Stimulated activated CD4-positive, alpha-beta T cell treated with anti-CD3 and anti-CD28 coated beads, Interleukin-12 subunit alpha, Interleukin-12 subunit beta, amount 100 ng/mL, for 24 hours (primary cell): ENCODE data around the gene EIF5A.
"Not testable (repeated sequence)": the region's sequence is repeated elsewhere in the genome, so short reads cannot be mapped to it uniquely, and the experiment has no call there.

Experiments
- DNase-seq, 2 experiments: peaks; one replicate each; pipeline ENCODE4 v3.0.0-alpha.2; 2020; ENCODE audit warnings: low read depth in 2 of 2

Gene EIF5A

DNA sequence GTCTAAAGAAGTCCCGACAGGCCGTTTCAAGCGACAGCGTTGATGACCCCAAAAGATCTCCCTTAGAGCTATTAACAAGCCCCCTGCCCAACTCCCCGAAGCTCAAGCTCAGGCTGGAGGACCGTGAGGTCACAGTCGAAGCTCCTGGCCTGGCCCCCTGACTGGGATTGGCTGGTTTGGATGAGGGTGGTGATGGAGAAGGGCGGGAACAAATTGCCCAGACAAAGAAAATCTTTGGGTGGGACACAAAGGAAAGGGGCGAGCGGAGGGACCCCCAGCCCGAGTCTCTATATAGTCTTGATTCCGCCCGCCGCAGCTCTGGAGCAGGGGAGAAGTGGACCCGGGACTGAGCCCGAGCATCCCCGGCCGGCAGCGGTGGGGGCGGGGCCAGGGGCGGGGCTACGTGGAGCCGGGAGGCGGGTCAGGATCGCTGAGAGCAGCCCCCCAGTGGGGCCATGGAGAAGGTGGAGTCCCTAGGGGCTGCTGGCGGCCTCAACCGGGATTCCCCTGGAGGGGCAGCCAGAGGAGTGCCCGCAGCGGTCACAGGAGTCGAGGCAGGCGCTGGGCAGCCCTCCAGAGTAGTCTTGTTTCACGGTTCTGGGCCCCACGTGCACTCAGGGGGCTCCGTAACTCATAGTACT lies 22.7 kb downstream of the EIF5A start:
- peak; percentile 57 to 75 for DNase-seq

DNA sequence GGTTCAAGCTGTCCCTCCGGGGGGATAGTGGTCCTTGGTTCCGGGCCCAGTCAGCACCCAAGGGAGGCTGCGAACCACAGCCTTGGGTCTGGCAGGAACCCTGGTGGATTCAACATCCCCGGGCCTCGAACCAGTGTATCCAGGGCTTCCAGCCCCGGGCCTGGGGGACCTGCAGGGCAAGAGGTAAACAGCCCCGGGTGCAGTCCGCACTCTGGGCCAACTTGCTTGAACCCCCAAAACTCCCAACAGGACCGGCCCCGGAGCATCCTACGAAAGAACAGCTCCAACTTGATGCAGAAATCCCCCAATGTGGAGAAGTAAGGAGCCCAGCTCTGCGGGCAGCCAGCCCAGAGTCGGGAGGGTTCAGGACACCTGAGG lies 23.2 kb downstream of the EIF5A start:
- DNase-seq = no peak

DNA sequence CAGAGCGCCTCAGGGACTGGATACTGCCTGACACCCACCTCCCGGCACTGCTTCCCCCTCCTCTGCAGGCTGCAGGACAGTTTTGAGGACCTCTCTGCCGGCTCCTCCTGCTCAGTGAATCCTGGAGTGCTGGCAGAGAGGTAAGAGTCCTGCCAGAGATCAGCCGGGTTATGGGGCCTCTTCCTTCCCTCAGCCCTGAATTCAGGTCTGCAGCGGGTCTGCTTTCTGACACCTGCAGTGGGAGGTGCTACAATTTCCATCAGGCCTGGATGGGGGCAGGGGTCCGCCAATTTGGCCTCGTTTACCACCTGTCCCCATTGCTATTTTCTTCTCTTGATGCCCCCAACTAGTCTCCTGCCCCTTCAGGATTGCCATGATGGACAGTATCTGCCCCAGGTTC lies 24.7 kb downstream of the EIF5A start:
- no peak for DNase-seq

DNA sequence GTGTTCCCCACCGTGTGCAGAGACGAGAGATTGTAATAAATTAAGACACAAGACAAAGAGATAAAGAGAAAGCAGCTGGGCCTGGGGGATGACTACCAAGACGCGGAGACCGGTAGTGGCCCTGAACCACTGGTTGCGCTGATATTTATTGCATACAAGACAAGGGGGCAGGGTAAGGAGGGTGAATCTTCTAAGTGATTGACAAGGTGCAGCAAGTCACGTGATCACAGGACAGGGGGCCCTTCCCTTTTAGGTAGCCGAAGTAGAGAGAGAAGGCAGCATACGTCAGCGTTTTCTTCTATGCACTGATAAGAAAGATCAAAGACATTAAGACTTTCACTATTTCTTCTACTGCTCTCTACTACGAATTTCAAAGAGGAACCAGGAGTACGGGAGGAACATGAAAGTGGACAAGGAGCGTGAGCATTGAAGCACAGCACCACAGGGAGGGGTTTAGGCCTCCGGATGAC lies 25.2 kb downstream of the EIF5A start:
- DNase-seq = not testable (repeated sequence)

DNA sequence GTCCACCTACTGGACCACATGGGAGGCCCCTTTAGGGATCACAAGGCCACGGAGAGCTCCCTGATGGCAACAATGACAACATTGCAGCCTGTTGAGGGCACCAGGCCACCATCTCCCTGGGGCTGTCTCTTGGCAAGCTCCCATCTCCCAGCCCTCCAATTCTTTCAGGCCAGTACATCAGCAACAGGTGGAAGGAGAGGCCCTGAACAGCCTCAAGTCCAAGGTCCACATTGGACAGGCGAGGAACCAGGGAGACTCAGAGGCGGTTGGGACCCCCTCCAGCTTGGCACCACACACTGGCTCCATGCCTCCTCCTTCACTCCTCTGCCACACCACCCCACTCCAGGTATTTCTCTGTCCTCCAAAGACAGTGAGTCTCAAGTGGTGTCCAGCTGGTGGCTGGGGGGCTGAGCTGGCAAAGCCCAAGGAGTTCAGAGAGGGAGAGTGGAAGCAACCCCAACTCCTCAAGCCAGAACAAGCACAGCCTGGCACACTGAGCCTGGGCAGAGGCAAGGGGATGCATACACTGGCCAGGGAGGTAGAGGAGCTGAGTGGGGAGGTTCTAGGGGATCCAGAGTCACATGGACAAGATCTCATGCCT lies 27.6 kb downstream of the EIF5A start:
- DNase-seq = no peak

DNA sequence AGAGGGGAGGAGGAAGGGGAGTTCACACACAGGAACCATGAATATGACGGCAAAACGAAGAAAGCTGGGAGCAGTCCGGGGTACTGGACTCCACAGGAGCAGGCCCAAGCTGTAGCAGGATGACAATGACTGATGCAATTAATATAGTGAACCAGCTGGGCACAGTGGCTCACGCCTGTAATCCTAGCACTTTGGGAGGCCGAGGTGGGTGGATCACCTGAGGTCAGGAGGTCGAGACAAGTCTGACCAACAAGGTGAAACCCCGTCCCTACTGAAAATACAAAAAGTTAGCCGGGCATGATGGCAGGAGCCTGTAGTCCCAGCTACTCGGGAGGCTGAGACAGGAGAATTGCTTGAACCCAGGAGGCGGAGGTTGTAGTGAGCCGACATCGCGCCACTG lies 28.3 kb downstream of the EIF5A start:
- DNase-seq = not testable (repeated sequence)

DNA sequence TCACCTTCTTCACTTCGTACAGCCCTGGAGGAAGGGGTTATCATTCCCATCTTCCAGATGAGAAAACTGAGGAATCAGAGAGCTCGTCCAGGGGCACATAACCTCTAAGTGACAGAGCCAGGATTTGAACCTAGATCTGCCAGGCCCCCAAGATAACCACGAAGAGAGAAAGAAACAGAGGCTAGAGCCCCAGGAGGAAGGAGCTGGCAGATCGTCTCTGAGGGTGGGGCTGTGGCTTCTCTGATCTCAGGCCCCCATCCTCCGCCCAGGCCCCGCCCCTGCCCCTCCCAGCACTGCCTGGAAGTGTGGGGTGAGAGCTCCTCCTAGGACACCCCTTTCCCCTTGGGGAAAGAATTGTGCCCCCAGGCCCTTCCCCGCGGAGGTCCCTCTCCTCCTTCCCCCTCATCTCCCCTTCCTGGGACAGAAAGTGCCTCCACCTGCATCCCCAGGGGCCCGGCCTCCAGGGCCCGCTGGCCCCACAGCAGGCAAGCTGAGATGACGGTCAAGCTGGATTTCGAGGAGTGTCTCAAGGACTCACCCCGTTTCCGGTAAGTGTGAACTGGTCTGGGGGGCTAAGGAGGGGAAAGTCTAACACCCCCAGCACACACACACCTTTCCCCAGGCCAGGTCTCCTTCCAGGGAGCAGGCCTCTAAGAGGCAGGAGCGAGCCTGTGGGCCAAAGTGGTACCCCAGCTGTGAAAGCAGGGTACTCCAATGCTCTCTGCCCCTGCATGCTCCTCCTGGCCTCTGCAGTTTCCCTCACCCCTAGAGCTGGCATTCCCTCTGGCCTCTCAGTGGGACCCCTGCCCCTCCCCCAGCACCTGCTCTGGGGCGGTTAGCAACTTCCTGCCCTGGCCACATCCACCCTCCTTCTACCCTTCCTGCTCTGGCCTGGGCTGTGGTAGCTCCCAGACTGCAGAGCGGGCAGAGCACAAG lies 29.1 kb downstream of the EIF5A start, which contains the start of gene ACAP1:
ACAP1 (plus strand) TSS at position 290 of the 936 bp plus-strand sequence; CDS start at position 496, 206 bp downstream.
- peak; percentile 70 to 91 for DNase-seq

DNA sequence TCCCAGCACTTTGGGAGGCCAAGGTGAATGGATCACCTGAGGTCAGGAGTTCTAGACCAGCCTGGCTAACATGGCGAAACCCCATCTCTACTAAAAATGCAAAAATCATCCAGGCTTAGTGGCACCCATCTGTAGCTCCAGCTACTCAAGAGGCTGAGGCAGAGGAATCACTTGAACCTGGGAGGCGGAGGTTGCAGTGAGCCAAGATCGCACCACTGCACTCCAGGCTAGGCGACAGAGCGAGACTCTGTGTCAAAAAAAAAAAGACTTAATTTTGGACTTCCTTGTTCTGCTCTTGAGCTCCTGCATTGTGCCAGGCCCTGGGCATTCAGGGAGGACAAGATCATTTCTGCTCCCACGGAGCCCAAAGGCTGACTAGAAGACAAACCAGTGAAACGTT lies 30.2 kb downstream of the EIF5A start:
- not testable (repeated sequence) for DNase-seq

DNA sequence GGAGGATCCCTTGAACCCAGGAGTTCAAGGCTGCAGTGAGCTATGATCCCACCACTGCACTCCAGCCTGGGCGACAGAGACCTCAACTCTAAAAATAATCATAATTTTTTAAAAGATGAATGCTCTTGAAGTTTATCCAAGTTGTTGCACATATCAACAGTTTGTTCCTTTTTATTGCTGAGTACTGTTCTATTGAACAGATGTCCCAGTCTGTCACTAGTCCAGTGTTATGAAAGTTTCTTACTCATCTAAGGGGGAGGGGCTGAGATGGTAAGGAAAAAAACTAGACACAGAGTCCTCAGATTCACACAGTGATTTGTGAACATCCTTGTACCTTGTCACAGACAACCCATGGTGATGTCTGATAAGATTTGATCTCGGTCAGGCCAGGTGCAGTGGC lies 32.8 kb downstream of the EIF5A start:
- no peak for DNase-seq

DNA sequence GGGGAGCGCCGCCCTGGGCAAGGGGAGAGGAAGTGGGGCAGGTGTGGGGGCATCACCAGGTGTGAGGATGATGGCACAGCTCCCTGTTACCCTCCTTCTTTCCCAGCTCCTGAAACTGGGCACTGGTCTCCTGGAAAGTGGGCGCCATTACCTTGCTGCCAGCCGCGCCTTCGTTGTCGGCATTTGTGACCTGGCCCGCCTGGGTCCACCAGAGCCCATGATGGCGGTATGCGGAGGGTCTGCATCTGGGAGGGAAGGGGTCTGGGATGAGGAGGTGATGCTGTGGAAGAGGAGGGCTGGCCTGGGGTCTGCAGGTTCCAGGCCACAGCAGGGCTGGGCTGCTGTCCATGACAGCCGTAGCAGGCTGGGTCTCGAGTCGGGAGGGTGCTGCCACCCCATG lies 34.4 kb downstream of the EIF5A start:
- no peak for DNase-seq

DNA sequence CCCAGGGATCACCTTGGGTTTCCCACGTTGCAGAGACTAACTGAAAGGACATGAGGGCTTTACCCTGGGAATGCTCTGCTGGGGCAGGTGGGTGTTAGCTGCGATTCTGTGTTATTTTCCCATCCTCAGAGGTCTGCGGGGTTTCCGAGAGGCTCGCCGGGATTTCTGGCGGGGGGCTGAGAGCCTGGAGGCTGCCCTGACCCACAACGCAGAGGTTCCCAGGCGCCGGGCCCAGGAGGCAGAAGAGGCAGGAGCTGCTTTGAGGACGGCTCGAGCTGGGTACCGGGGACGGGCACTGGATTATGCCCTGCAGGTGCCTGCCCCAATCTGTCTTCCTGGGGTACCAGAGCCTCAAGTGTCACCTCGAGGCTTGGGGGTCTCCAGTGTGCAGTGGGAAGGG lies 35.8 kb downstream of the EIF5A start:
- DNase-seq = no peak

DNA sequence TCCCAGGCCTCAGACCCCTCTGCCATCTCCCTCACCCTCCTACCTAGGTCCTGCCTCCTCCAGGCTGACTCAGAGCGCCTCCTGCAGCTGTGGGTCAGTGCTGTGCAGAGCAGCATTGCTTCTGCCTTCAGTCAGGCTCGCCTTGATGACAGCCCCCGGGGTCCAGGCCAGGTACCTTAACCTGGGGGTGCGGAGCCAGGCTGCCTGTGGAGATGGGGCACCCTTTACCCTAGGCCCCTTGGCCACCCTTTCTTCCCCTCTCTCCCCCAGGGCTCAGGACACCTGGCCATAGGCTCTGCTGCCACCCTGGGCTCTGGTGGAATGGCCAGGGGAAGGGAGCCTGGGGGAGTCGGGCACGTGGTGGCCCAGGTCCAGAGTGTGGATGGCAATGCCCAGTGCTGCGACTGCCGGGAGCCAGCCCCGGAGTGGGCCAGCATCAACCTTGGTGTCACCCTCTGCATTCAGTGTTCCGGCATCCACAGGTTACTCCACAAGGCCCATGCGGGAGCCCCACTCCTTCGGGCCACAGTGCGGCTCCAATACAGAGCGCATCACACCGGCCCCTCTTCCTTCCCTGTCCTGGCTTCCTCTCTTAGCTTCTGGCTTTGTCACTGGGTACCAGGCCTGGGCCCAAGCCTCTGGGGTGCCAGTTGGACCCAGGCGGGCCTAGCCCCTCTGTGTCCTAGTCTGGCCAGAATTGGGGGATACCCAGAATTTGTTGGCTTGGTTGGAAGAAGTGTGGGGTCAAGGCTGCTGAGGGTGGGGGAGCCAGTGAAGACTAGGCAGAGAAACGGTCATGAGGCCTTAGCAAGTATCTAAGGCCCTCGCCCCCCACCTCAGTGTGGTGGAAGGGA lies 39.6 kb downstream of the EIF5A start:
- DNase-seq = no peak

DNA sequence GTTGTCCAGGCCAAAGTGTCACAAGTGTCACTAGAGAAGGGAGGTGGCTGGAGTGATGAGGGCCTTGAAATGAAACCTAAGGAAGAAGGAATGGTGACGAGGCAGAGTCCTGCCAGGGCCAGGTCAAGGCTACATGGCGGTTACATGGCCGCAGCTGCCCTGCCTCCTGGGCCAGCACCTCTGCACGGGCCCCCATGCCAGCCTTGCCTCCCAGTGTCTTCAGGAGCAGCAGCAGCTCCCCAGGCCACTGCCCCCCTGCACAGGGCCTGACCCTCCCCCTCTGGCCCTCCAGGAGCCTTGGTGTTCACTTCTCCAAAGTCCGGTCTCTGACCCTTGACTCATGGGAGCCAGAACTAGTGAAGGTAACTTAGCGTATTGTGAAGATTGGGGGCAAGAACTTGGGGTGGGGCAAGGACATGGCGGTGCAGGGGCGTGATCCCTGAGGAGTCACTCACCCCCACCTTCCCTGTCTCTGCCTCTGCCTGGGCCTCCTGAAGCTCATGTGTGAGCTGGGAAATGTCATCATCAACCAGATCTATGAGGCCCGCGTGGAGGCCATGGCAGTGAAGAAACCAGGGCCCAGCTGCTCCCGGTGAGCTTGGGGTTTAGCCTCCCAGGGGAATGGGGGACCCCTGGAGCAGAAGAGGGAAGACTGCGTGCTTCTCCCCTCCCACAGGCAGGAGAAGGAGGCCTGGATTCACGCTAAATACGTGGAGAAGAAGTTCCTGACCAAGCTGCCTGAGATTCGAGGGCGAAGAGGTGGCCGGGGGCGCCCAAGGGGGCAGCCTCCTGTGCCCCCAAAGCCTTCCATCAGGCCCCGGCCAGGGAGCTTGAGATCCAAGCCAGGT lies 40.4 kb downstream of the EIF5A start:
- no peak for DNase-seq

DNA sequence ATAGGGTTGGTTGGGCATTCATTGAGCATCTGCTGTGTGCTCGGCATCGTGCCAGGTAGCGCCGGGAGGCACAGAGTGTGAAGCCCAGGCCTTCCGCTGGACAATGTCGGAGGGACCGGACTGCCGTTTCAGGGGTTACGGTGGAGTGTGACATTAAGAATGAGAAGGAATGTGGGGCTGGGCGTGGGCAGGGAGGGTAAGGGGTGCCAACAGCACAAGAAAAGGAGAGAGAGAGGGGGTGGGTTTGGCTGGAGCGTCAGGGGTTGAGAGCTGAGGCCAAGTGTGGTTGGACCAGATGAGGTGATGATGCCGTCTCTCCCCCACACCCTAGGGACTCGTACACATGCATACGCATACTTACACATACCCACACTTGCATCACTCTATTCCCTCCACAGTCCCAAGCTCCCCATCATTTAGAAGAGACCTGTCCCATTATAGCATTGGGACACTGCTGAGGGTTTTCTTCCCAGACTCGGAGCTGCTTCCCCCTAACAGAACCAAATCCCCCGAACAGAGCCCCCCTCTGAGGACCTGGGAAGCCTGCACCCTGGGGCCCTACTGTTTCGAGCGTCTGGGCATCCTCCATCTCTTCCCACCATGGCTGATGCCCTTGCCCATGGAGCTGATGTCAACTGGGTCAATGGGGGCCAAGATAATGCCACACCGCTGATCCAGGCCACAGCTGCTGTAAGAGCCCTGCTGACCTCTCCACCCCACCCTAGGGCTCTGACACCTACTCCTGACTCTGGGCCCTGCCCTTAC lies 41.2 kb downstream of the EIF5A start:
- DNase-seq = no peak

DNA sequence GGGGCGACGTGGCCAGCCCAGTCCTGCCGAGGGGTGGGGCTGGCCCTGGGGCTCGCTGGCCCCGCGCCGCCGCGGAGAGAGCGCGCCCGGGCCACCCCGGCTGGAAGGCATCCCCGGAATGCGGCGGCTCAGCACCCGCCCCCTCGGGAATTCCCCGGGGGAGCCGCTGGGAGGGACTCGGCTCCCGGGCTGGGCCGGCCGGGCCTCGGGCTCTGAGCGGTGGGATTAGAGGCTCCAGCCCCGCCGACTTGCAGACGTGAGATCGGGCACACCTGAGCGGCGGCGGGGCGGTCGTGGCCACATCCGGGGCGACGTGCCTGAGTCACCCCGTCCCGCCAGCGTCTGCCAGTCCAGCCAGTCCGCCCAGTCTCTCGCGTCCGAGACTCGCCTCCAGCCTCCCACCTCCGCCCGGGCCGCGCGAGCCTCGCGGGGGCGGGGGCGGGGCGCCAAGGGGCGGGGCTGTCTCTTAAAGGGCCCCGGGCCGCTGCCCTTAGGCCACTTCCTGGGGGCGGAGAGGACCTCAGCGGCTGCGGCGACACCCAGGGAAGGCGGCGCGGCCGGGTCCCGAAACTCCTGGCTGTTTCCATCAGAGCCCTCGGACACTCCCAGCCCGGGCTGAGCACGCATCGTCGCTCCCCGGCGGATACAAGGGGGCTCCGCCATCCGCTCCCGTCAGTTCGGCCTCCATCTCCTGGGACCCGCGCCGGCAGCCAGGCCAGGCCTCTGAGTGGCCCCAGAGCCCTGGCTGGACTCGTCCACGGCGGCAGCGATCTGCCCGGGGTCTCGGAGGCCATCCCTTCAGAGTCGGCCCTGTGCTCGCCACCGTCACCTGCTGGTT lies 44.5 kb downstream of the EIF5A start, which contains the start of gene KCTD11:
KCTD11 (plus strand) TSS at position 498 of the 838 bp plus-strand sequence.
- DNase-seq = peak in 1 of 2 experiments; percentile 73

DNA sequence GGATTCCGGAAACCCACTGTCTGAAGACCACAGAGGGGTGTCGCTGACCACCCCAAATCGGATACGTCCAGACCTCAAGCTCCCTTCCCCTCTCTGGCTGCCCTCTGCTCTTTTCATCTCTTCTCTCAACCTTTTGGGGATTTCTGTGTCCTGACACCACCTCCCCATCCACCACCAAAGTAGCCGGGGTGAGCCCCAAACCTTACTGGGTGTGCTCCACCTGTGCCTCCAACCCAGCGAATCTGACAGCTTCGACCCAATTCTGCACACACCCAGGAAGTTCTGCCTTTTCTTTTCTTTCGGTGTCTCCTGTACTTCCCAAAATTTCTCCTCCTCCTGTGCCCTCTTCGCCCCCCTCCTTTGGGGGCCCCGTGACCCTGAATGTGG lies 45.1 kb downstream of the EIF5A start:
- no peak for DNase-seq

DNA sequence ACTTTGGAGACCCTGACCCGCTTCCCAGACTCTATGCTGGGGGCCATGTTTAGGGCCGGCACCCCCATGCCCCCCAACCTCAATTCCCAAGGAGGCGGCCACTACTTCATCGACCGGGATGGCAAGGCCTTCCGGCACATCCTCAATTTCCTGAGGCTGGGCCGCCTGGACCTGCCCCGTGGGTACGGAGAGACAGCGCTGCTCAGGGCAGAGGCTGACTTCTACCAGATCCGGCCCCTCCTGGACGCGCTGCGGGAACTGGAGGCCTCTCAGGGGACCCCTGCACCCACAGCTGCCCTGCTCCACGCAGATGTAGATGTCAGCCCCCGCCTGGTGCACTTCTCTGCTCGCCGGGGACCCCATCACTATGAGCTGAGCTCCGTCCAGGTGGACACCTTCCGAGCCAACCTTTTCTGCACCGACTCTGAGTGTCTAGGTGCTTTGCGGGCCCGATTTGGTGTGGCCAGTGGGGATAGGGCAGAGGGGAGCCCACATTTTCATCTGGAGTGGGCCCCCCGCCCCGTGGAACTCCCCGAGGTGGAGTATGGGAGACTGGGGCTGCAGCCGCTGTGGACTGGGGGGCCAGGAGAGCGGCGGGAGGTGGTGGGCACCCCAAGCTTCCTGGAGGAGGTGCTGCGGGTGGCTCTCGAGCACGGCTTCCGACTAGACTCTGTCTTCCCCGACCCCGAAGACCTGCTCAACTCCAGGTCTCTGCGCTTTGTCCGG lies 45.6 kb downstream of the EIF5A start:
- DNase-seq = no peak

DNA sequence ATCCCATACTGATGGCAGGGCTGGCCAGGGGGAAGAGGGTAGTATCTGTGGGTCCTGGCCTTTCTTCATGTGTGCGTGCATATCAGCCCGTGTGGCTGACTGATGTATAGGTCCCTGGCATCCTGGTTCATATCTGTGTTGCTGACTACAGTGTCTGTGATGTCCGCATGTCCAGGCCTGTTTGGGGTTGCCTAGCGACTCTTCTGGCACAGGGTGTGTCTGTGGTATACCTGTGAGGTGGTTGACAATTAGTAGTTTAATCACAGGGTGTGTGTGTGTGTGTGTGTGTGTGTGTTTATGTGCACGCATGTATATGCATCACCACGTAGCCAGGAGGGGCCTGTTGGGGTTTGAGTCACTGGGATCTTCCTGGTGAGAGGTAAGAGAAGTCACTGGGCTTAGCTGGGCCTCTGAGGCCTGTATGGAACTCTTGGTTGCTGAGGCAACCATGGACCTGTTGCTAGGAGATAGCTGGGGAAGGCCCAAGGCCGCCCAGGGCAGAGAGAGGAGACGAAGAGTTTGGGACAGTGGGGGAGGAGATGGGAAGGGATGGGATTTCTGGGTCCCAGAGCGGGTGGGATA lies 46.9 kb downstream of the EIF5A start:
- DNase-seq = no peak
